IPS DF 6.9 (cell line): Measurements from ENCODE around the gene FHL2.

Experiments
- DNase-seq: peaks from one replicate; pipeline ENCODE4 v3.0.0-alpha.2; 2013; ENCODE audit warnings: low read depth, low spot score
- H3K27ac ChIP-seq: one replicate; pipeline ENCODE4 v1.5.1; 2013; ENCODE audit warnings: low read length, control low read depth
- H3K27me3 ChIP-seq: 2 replicates; pipeline ENCODE4 v1.6.1; 2013; ENCODE audit warnings: mild to moderate bottlenecking, low read length; ENCODE audit not compliant: control insufficient read depth, insufficient read depth
- H3K36me3 ChIP-seq: 2 replicates; pipeline ENCODE4 v1.6.1; 2013; ENCODE audit warnings: low read length; ENCODE audit not compliant: control insufficient read depth, insufficient read depth
- H3K4me1 ChIP-seq: 2 replicates; pipeline ENCODE4 v1.6.1; 2013; ENCODE audit warnings: low read length; ENCODE audit not compliant: control insufficient read depth, insufficient read depth
- H3K4me3 ChIP-seq: 2 replicates; pipeline ENCODE4 v1.5.1; 2013; ENCODE audit warnings: mild to moderate bottlenecking, low read length
- H3K9me3 ChIP-seq: 2 replicates; pipeline ENCODE4 v1.6.1; 2013; ENCODE audit warnings: low read length, inconsistent platforms; ENCODE audit not compliant: control insufficient read depth, insufficient read depth
- WGBS: extraction: QIAGEN DNeasy Blood & Tissue Kit; methylation state at CpG from one replicate; pipeline ENCODE4 v1.1.7; 2013; ENCODE audit warnings: mixed read lengths, missing lambda C conversion rate; ENCODE audit not compliant: insufficient read length, insufficient coverage; 5-methylcytosine and 5-hydroxymethylcytosine counted together

FHL2 gene

DNA sequence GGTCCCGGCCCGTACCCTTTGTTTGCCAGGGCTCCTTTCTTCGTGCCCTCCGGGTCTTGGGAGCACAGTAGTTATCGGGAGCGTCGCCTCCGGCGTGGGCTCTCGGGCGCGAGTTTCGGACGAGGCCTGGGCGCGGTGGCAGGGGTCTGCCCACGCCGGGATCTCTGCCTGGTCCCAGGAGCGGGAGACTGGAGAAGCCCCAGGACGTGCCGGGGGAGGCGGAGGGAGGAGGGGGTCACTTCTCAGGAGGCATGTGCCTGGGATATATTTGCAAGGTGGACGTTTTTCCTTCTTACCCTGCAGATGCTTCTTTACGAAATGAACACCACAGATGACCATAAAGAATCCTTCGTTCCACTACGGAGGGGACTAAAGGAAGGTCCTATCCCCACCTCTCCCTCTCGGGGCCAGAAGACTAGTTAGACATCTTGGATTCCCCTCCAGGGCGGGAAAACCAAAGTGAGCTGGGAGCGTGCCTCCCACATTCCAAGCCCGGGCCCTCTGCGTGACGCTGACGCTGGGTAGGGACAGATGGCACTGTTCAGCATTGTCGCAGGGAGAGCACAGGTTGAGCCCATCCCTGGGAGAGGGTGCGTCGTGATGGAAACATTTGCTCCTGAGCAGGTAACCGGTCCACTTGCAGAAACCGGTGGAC, 483 bp upstream of the FHL2 start:
- Histone ChIP-seq H3K27me3 (no peaks in the 10 kb centered on the region; the same call in 1 of the 2 replicates), H3K9me3 (no peaks in the 10 kb centered on the region), H3K4me1 (peaks cover 2% of the 10 kb centered on the region; the same call in 1 of the 2 replicates), H3K36me3 (no peaks in the 10 kb centered on the region), H3K4me3 (peak overlapping the region; percentile 22; the same call in 1 of the 2 replicates), H3K27ac (no peak overlapping the region)
- no peak for DNase-seq
- WGBS = no CpG with 5 or more reads among the region's 38 CpGs

DNA sequence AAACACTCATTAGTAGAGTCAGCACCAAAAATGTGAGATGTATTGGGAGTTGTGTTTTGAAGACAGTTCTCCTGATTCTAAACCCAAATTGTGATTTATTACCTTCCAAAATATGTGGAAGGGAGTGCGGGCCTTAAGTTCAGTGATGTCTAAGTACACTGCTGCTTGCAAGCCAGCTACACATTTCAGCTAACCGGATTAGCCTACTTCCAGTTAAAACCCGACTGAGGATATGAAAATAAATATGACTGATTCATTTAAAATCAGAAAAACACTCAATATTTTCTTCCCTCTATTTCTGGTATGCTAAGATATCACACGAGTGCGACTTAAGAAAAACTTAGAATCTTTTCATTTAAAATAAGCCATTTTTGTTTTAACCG, 907 bp downstream of the FHL2 start:
- Histone ChIP-seq H3K9me3 (no peaks in the 10 kb centered on the region), H3K27me3 (no peaks in the 10 kb centered on the region; the same call in 1 of the 2 replicates), H3K4me3 (peak overlapping the region; percentile 96; the same call in 1 of the 2 replicates), H3K27ac (no peak overlapping the region), H3K36me3 (no peaks in the 10 kb centered on the region), H3K4me1 (no peaks in the 10 kb centered on the region; the same call in 1 of the 2 replicates)
- no CpG with 5 or more reads among the region's 6 CpGs for WGBS
- no peak for DNase-seq

DNA sequence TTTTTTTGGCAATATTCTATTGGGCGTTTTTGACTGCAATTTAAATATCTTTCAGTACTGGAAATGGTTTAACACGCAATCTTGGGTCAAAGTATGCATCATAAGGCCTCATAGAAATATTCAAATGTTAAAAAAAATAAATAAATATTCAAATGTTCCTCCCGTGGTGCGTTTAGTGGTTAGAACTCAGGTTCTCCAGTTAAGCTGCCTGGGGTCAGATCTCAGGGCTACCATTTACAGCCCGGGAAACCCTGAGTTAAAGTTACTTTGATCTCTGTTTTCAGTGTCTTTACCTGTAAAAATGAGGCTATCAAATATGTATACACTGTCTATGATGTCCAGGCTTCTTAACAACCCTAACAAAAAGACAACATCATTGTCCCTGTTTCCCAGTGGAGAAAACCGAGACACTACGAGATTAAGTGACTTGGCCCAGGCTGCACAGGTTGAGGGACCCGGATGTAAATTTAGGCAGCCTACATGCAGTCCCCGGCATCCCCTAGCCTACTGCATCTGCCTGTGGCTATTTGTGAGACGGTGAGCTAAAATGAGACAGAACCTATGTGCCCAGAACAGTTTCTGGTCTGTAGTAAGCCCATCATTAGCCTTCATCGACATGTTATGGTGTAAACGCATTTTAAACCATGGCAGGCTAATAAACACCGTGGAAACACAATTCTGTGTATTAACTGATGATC, 1.7 kb downstream of the FHL2 start:
- H3K9me3 ChIP-seq = no peaks in the 10 kb centered on the region
- no peaks in the 10 kb centered on the region for H3K36me3 ChIP-seq
- no peak for DNase-seq
- H3K4me3 ChIP-seq = no peak overlapping the region
- no peaks in the 10 kb centered on the region; the same call in 1 of the 2 replicates for H3K27me3 ChIP-seq
- no CpG with 5 or more reads among the region's 13 CpGs for WGBS
- H3K27ac ChIP-seq = no peak overlapping the region
- H3K4me1 ChIP-seq = no peaks in the 10 kb centered on the region; the same call in 1 of the 2 replicates

DNA sequence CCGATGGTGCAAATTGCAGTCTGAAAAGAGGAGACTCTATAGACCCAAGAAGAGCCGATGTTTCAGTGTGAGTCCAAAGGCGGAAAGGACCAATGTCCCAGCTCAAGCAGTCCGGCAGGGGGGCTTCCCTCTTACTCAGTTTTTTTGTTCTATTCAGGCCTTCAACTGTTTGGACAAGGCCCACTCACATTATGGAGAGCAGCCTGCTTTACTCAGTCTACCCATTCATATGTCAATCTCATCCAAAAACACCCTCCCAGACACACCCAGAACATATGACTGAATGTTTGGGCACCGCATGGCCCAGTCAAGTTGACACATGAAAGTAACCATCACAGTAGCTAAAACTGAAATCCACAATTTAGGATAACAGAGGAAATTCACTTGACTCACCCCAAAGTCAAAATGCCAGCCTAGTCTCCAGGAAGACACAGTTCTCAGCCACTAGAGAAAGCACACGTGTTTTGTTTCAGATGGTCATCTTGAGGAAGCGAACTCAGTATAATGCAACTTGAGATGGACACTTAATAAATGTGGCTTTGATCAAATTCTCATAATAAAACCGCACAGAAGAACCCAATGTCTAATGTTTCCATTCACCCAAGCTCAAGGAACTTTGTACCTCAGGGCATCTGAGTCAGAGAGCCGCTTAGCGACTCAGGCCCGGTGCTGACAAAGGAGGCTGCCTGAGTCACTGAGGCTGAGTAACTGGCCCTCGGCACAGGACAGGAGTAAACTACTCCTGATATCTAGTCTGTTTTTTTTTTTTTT, 2.4 kb downstream of the FHL2 start:
- Histone ChIP-seq H3K4me1 (no peaks in the 10 kb centered on the region; the same call in 1 of the 2 replicates), H3K27ac (no peak overlapping the region)
- DNase-seq = no peak

DNA sequence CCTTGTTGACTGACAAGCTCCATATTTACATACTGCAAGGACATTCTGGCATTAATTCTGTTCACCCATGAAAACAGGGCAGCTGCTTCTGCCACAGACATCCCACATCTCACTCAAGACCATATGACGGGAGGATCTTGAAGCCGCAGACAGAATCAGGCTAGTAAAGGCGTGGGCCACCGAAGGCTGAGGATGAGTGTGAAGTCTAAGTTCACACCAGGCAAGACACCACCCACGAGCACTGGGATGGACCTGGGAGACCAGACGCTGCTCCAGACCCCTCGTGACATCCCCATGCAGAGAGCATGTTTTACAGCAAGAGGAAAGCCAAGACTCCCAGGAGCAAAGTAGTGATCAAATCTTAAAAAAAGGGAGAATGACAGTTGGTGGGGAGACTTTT, 3.2 kb downstream of the FHL2 start:
- Histone ChIP-seq H3K27ac (no peak overlapping the region), H3K4me3 (no peak overlapping the region)

More for the DNA sequence above, 2.4 kb downstream of the FHL2 start:
- Histone ChIP-seq H3K9me3 (no peaks in the 10 kb centered on the region), H3K27me3 (no peaks in the 10 kb centered on the region; the same call in 1 of the 2 replicates), H3K36me3 (no peaks in the 10 kb centered on the region), H3K4me3 (no peak overlapping the region)
- WGBS = no CpG with 5 or more reads among the region's 12 CpGs

DNA sequence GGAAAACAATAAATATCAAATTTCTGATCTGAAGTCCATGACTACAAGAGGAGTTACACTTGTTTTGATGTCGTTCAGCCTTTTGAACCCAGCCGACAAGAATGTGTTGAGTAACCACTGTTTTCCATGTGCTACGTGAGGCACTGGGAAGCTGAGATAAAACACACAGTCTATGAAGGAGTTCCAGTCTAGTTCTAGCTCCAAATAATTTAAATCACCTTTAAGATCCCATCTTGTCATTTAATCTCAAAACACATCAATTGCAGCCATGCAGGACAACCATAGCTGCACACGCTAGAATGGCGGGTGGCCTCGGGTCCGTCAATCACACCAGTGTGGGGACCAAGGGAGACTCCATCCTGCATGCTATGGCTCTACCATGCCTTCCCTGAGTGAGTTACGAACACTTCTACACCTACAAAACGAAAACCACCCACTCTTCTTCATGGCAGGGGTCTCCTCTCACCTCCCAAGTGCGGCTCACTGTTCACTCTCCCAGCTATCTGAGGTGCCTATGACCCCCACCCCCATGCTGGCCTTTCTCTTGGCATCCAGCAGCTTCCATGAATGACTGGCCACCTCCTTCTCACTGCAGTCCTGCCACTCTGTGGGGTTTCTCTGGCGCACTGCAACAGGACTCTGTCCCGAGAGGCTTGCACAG, 3.8 kb downstream of the FHL2 start:
- no peaks in the 10 kb centered on the region for H3K36me3 ChIP-seq

More for the DNA sequence above, 3.2 kb downstream of the FHL2 start:
- no peak for DNase-seq
- WGBS = no CpG with 5 or more reads among the region's 7 CpGs
- Histone ChIP-seq H3K4me1 (no peaks in the 10 kb centered on the region; the same call in 1 of the 2 replicates), H3K9me3 (no peaks in the 10 kb centered on the region), H3K36me3 (no peaks in the 10 kb centered on the region), H3K27me3 (no peaks in the 10 kb centered on the region; the same call in 1 of the 2 replicates)

DNA sequence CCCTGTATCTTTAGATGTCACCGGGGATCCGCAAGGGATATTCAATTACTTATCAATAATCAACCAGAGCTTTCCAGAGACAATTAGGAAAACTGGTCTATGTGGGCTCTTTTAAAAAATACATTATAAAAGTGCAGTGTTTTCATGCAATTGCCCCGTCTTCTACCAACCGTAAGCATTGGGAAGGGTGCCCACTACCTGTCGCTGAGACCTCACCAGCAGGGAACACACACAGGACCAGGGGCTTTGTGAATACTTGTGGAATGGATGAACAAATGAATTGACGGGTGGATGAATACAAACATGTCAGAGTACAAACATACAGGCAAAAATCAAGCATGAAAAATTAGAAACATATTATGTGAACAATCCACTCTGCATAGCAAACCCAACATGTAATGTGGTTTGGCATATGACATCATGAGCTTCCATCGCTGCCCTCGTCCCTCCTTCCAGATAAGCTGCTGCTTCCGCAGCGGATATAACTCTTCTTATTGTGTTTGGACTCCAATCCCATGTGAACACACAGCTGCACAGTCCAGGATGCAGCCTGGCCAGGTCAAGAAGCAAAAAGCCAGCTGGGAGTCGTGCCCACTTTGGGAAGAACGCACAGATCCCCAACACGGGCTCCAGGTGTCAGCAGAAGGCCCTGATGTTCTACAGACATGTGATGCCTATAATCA, 5.3 kb downstream of the FHL2 start:
- no peaks in the 10 kb centered on the region for H3K4me1 ChIP-seq

More for the DNA sequence above, 3.8 kb downstream of the FHL2 start:
- no CpG with 5 or more reads among the region's 12 CpGs for WGBS
- H3K9me3 ChIP-seq = no peaks in the 10 kb centered on the region
- H3K27ac ChIP-seq = no peak overlapping the region
- no peaks in the 10 kb centered on the region; the same call in 1 of the 2 replicates for H3K27me3 ChIP-seq
- H3K4me3 ChIP-seq = no peak overlapping the region
- H3K4me1 ChIP-seq = no peaks in the 10 kb centered on the region; the same call in 1 of the 2 replicates
- no peak for DNase-seq

DNA sequence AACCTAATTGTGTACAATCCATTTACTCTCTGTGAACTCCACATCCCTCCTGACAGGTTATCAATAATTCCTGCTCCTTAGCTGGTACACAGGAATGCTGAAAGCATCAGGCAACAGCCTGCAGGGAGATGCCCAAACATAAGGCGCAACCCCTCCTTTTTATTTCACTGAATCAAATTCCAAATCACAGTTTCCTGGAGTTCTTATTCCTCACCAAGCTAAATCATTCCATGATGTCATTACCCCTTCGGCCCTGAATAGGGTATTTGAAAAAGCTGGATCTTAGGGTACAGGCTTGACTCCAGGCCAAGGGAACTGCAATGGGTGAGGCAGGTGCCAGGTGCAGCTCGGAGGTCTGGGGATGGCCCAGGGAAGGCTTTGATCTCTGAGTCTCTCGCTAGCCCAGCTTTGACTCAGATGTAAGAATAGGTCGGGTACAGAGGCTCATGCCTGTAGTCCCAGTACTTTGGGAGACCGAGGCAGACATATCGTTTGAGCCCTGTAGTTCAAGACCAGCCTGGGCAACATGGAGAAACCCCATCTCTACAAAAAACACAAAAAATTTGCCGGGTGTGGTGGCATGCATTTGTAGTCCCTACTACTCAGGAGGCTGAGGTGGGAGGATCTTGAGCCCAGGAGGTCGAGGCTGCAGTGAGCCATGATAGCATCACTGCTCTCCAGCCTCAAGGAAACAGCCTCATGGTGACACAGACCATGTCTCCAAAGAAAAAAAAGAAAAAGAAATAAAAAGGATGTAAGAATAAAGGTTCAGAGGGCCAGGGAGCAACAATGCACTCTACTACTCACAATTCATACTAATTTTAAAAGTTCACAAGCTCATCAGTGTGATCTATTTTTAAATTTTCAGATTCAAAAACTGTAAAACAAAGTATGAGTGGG, 6.8 kb downstream of the FHL2 start:
- no peaks in the 10 kb centered on the region for H3K4me1 ChIP-seq
- no peak overlapping the region for H3K4me3 ChIP-seq
- no peak overlapping the region for H3K27ac ChIP-seq

More for the DNA sequence above, 5.3 kb downstream of the FHL2 start:
- no peaks in the 10 kb centered on the region for H3K9me3 ChIP-seq
- no CpG with 5 or more reads among the region's 13 CpGs for WGBS
- no peak overlapping the region for H3K27ac ChIP-seq
- no peaks in the 10 kb centered on the region for H3K27me3 ChIP-seq
- no peak for DNase-seq
- no peaks in the 10 kb centered on the region for H3K36me3 ChIP-seq
- H3K4me3 ChIP-seq = no peak overlapping the region

DNA sequence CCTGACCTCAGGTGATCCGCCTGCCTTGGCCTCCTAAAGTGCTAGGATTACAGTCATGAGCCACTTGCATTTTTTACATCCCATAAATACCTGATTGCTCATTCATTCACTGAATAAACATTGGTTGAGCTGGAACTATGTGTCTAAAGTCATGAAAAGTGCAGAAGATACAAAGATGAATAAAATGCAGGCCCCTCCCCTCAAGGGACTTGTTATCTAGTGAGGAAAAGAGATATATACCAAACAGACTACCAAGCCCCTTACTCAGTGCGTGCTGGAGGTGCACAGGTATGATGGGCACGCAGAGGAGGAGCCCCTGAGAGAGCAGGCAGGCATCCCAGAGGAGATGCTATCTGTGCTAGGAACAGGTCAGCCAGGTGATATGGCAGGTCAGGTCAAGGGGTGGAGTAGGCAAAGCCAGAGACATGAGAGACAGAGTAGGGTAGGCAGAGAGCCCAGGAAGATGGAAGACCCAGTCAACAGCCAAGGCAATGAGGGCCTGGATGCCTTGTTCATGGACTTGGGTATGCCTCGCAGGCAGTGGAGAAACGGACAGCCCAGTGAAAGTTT, 7.7 kb downstream of the FHL2 start:
- no peaks in the 10 kb centered on the region for H3K9me3 ChIP-seq
- no peak overlapping the region for H3K27ac ChIP-seq
- H3K36me3 ChIP-seq = 0 out of 2 replicates have a peak, but pooled peaks cover 1% of the 10 kb centered on the region
- no peak overlapping the region for H3K4me3 ChIP-seq
- H3K27me3 ChIP-seq = no peaks in the 10 kb centered on the region
- WGBS = no CpG with 5 or more reads among the region's 5 CpGs
- DNase-seq = no peak
- H3K4me1 ChIP-seq = no peaks in the 10 kb centered on the region

More for the DNA sequence above, 6.8 kb downstream of the FHL2 start:
- no CpG with 5 or more reads among the region's 9 CpGs for WGBS
- no peaks in the 10 kb centered on the region for H3K9me3 ChIP-seq
- DNase-seq = no peak
- no peaks in the 10 kb centered on the region for H3K27me3 ChIP-seq
- no peaks in the 10 kb centered on the region for H3K36me3 ChIP-seq
